ENCODE measurements around the gene ZBTB11. TPM values are rescaled to one million over a fixed set of nuclear protein-coding genes. Genes with fewer than 3 reads are reported as not detected.
A peak's percentile ranks its signal among the peaks of the same experiment; 100 is the strongest.
"Not testable (repeated sequence)": the region's sequence is repeated elsewhere in the genome, so short reads cannot be mapped to it uniquely, and the experiment has no call there.

ZBTB11 gene, protein sequence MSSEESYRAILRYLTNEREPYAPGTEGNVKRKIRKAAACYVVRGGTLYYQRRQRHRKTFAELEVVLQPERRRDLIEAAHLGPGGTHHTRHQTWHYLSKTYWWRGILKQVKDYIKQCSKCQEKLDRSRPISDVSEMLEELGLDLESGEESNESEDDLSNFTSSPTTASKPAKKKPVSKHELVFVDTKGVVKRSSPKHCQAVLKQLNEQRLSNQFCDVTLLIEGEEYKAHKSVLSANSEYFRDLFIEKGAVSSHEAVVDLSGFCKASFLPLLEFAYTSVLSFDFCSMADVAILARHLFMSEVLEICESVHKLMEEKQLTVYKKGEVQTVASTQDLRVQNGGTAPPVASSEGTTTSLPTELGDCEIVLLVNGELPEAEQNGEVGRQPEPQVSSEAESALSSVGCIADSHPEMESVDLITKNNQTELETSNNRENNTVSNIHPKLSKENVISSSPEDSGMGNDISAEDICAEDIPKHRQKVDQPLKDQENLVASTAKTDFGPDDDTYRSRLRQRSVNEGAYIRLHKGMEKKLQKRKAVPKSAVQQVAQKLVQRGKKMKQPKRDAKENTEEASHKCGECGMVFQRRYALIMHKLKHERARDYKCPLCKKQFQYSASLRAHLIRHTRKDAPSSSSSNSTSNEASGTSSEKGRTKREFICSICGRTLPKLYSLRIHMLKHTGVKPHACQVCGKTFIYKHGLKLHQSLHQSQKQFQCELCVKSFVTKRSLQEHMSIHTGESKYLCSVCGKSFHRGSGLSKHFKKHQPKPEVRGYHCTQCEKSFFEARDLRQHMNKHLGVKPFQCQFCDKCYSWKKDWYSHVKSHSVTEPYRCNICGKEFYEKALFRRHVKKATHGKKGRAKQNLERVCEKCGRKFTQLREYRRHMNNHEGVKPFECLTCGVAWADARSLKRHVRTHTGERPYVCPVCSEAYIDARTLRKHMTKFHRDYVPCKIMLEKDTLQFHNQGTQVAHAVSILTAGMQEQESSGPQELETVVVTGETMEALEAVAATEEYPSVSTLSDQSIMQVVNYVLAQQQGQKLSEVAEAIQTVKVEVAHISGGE
- 10 to 100 TPM in 3 of 6 donors, 1 to 10 TPM in 3; 6.8 to 14.1 (median 9.7) TPM for polyA plus RNA-seq (ENCODE audit: low read depth in 6 of 6)

DNA sequence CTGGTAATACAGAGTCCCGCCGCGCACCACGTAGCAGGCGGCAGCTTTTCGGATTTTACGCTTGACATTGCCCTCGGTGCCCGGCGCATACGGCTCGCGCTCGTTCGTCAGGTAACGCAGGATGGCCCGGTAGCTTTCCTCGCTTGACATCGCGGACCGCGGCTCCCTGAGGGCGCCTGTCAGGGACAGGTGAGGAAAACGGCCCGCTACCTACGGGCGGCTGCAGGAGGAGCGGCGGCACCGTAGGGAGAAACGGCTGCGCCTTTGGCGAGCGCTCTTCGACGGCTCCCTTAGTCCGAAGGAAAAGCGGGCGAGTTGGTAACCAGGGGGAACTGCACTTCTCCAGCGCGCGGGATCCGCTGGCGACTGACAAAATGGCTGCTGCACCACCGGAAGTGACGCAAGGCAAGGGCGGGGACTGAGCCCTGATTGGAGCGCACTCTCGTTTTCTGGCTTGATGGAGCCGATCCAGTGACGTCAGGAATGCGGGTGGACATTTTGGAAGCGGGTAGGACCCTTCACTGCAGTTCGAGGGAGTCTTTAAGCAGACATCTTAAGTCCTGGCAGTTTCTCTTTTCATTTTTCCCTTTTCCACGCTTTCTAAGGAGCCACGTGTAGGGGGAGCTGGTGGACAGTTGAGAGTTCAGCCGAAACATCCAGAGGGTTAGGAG is at the start of gene ZBTB11:
Gene ZBTB11 (minus strand): TSS at position 368 of the 671 bp plus-strand sequence. CDS start 218 bp downstream, at position 150.
- Mint-ChIP-seq H3K36me3 (peaks cover 9% of the 10 kb centered on the region in 2 donors), H3K4me1 (peaks cover 21 to 56% (median 42%) of the 10 kb centered on the region in 3 donors)

DNA sequence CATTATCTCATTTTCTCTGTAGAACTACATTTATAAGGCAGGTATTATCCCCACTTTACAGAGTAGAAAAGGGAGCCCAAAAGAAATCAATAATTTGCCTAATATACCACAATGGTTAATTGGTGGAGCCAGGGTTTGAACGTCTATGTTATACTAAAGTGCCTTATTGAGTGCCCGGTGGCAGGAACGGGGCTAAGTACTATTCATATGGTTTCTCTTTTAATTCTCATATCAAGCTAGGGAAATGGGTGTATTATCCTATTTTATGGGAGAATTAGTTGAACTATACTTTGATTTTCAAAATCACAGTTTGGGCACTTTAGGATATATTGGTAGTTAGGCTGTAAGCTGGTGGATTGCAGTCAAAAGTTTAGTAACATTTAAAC is 49.0 kb upstream of the ZBTB11 start:
- H3K4me1 Mint-ChIP-seq: peaks cover 16 to 34% (median 29%) of the 10 kb centered on the region in 3 donors
- no peak for DNase-seq
- H3K36me3 Mint-ChIP-seq: no peaks in the 10 kb centered on the region
- H3K4me3 Mint-ChIP-seq: peak overlapping the region; percentile 91 to 99 (median 98)
- no peaks in the 10 kb centered on the region for H3K9me3 Mint-ChIP-seq
- no peak for ATAC-seq (ENCODE audit: low read depth in 2 of 2)
- H3K27me3 Mint-ChIP-seq: no peaks in the 10 kb centered on the region
- H3K27ac Mint-ChIP-seq: peak overlapping the region in 5 of 6 donors; percentile 91 to 96 (median 93)

More for the DNA sequence above, at the start of gene ZBTB11:
- DNase-seq (peak; percentile 99), ATAC-seq (ENCODE audit: low read depth in 2 of 2) (peak; percentile 67 to 68)
- H3K4me3 Mint-ChIP-seq: peak within 1 kb of the TSS; percentile 90 to 99 (median 96)
- no peaks in the 10 kb centered on the region for H3K9me3 Mint-ChIP-seq
- H3K27ac Mint-ChIP-seq: peak within 1 kb of the TSS; percentile 96 to 99 (median 99)
- H3K27me3 Mint-ChIP-seq: no peaks in the 10 kb centered on the region

DNA sequence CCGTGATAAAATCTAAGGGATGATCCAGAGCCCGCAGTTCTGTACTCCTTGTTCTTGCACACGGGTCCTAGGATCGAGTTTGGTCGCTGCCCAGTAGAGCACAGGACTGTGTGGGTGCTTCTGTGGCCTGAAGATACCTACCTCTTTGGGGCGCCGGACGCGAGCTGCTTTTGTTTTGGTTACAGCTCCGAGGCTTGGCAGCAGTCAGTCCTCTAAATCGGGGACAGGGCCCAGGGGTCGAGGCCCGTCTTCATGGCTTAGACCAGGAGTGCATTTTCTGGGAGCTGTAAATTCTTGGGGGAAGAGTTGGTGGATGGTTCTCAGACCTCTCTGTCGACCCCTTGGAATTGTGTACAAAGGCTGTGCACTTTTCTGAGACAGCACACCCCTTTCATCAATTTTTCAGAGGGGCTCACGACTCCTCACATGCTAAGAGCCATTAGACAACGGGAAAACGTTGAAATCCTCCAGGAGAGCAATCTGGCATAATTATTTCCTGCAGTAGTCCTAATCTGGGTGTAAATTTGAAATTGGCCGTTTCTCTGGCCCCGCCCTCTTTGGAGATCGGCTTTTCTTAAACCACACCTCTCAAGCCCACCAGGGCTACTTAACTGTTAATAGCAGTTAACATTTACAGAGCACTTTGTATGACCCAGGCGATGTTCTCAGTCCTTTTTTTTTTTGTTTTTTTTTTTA is 48.4 kb upstream of the ZBTB11 start:
- peaks cover 19 to 38% (median 32%) of the 10 kb centered on the region in 3 donors for H3K4me1 Mint-ChIP-seq
- H3K9me3 Mint-ChIP-seq: no peaks in the 10 kb centered on the region
- H3K27me3 Mint-ChIP-seq: no peaks in the 10 kb centered on the region
- peak; percentile 9 to 11 for ATAC-seq (ENCODE audit: low read depth in 2 of 2)
- H3K36me3 Mint-ChIP-seq: no peaks in the 10 kb centered on the region
- DNase-seq: peak; percentile 31
- peak overlapping the region; percentile 91 to 97 (median 93) for H3K27ac Mint-ChIP-seq
- H3K4me3 Mint-ChIP-seq: peak overlapping the region; percentile 91 to 99 (median 98)

DNA sequence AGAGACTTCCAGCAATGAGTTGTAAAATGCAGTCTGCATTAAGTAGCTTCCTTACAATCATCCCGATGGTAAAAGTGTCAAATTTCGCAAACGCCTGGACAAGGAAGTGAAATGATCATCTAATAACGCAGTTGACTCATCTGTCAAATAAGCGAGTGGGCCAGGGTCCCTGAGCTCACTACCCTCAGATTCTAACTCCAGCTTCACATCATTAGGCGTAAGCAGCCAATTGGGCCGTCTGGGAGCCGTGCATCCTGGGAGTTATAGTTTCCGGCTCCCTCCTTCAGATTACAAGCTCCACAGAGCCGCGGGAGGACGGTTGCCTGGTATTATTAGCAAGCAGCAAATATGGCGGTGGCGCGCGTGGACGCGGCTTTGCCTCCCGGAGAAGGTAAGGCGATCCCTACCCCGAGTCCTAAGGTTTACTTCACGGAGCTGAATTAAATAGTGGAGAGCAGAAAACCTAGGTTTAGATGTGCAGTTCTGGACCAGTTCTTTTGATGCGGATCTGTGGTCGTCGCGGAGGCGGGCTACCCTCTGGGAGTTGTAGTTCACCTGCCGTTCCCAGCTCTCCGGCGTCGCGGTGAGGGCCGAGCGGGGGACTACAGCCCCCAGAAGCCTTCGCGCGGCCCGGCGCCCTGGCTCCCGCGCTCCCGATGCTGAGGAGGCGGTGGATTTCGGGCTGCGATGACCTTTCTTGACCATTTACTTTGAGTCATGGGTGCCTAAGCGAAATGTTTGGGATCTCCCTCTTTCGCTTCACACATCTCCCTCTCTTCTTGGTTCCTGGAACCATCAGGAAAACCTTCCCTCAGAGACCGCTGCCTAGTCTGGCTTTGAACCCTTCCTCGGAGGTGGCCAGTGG is 47.6 kb upstream of the ZBTB11 start, which contains the start of gene CEP97:
Gene CEP97 (plus strand): TSS at position 286 of the 865 bp plus-strand sequence. CDS start 63 bp downstream, at position 349.
- Mint-ChIP-seq H3K4me1 (peaks cover 19 to 38% (median 32%) of the 10 kb centered on the region in 3 donors), H3K27ac (peak within 1 kb of the TSS; percentile 91 to 97 (median 93)), H3K9me3 (no peaks in the 10 kb centered on the region), H3K4me3 (peak within 1 kb of the TSS; percentile 91 to 99 (median 98)), H3K27me3 (no peaks in the 10 kb centered on the region), H3K36me3 (no peaks in the 10 kb centered on the region)
- ATAC-seq (ENCODE audit: low read depth in 2 of 2) (peak; percentile 89 to 90), DNase-seq (peak; percentile 84)

DNA sequence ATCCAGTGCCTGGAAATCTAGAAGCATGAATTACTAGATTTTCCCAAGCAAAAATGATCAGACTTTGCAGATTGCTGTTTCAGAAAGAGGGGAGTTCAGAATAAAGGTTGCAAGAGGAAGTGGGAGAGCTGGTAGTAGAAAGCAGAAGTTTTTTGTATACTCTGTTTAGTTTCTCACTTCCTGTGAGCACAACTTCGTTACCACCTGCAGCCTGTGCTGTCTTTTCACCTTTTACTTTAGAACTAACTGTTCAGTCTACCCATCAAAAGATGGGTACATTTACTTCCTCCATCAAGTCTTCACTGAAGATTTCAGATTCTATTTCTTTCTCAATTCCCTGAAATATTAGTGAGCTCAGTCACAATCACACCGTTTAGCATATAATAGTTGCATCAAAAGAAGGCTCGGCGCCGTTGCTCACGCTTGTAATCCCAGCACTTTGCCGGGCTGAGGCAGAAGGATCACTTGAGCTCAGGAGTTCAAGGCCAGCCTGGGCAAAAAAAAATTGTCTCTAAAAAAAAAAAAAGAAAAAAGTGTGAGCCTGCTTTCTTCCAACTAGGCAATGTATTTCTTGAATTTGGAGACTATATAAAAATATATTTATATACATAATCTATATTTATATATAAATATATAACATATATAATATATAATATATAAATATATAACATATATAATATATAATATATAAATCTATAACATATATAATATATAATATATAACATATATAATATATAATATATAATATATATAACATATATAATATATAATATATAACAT is 45.7 kb upstream of the ZBTB11 start:
- peak overlapping the region; percentile 56 to 95 (median 87) for H3K27ac Mint-ChIP-seq
- peaks cover 19 to 38% (median 32%) of the 10 kb centered on the region in 3 donors for H3K4me1 Mint-ChIP-seq
- peak; percentile 68 for DNase-seq
- H3K36me3 Mint-ChIP-seq: no peaks in the 10 kb centered on the region
- H3K27me3 Mint-ChIP-seq: no peaks in the 10 kb centered on the region
- peak; percentile 56 to 58 for ATAC-seq (ENCODE audit: low read depth in 2 of 2)
- no peaks in the 10 kb centered on the region for H3K9me3 Mint-ChIP-seq
- H3K4me3 Mint-ChIP-seq: peak overlapping the region; percentile 32 to 82 (median 65)

DNA sequence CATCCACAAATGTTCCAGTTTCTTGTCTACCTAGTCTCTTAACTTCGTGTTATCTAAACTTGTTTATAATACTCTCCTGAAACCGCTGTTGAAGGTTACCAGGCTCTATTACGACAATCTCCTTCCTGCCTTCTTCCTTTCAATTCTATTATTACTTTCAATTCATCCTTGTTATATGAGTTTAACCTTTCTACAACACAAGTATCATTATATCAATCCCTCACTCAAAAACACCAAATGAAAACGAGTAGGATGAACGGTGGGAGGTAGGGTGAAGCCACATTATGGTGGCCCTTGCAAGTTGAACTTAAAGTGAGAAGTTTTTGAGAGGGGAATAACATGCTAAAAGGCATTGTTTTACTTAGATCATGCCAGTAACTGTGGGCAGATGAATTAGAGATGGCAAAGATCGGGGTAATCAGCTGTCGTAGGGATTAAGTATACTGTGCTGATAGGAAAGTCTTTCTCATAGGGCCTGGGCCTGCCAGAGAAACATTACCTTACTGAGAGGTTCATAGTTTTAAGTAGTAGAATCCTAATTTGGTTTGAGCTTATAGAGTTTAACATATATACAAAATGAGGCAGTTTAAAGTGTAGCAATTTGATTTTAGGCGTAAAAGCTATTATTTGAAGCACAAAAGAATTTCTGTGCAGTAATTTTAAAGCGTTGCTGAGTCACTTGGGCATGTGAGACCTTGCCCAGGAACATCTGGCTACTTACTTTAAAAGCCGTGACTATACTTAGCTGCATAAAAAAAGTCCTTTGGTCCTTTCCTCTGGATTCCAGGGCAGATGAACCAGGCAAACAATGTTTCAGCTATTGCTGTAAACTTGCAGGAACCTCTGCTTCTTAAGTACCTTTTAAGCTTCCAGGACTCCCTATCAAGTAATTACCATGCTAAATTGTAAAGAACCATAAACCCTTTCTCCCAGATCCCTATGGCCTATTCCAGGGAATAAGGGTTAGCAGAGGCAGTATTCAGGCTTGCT is 44.2 kb upstream of the ZBTB11 start:
- Mint-ChIP-seq H3K36me3 (no peaks in the 10 kb centered on the region), H3K27me3 (no peaks in the 10 kb centered on the region), H3K27ac (peak overlapping the region; percentile 56 to 92 (median 80)), H3K4me3 (peak overlapping the region in 5 of 8 donors; percentile 32 to 74 (median 50)), H3K4me1 (peaks cover 19 to 38% (median 32%) of the 10 kb centered on the region in 3 donors), H3K9me3 (no peaks in the 10 kb centered on the region)
- ATAC-seq (ENCODE audit: low read depth in 2 of 2) (no peak), DNase-seq (no peak)

DNA sequence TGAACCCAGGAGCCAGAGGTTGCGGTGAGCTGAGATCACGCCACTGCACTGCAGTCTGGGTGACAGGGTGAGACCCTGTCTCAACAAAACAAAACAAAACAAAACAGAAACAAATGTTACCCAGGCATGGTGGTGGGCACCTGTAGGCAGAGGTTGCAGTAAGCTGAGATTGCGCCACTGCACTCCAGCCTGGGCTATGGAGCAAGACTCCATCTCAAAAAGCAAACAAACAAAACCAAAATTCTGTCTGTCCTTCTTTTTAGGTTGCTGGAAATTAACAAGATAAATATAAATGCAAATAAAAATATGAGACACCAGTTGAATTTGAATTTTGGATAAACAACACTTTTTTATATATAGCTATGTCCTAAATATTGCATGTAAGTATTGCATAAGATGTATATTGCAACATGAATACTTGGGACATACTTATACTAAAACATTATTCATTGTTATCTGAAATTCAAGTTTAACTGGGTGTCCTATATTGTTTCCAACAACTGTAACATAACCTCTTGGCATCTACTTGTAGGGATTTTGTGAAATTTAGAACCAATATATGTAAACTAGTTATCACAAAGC is 42.8 kb upstream of the ZBTB11 start:
- Mint-ChIP-seq H3K27ac (peak overlapping the region in 1 of 6 donors; percentile 78), H3K4me1 (peaks cover 19 to 30% (median 27%) of the 10 kb centered on the region in 3 donors), H3K4me3 (no peak overlapping the region), H3K36me3 (no peaks in the 10 kb centered on the region), H3K9me3 (no peaks in the 10 kb centered on the region), H3K27me3 (no peaks in the 10 kb centered on the region)
- no peak for DNase-seq
- ATAC-seq (ENCODE audit: low read depth in 2 of 2): no peak

DNA sequence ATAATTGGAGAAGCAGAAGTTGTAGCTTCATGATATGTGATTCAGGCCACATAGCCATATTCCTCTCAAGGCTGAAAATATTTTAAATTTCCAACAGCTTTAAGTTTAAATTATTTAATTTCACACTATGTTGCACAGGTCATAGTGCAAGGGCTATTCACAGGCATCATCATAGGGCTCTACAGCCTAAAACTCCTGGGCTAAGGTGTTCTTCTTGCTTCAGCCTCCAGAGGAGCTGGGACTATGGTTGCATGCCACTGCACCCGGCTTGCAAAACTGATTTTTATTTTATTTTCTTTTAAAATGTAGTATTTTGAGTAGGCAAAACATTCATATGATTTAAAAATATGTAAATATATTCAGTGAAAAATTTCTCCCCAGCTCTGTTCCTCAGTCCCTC is 41.5 kb upstream of the ZBTB11 start:
- Mint-ChIP-seq H3K9me3 (no peaks in the 10 kb centered on the region), H3K4me3 (no peak overlapping the region), H3K27ac (no peak overlapping the region), H3K36me3 (no peaks in the 10 kb centered on the region), H3K27me3 (no peaks in the 10 kb centered on the region), H3K4me1 (peaks cover 19 to 21% (median 20%) of the 10 kb centered on the region in 3 donors)
- DNase-seq (no peak), ATAC-seq (ENCODE audit: low read depth in 2 of 2) (no peak)

DNA sequence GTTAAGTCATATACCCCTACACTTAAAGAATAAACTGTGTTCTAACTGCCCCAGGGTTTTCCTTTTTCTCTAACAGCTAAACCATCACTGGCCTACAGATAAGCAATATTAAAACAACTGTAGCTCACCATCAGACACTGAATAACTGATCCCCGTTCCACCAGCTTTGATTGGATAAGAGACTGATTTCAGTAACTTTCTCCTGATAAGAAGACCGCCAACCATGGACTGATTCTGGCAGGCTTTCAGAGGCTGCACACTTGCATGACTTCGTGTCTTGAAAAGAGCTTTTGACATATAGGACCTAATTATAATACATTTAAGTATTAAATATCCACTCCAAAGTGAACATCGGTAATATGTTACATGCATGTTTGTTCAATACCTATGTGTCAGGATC is 32.2 kb upstream of the ZBTB11 start:
- no peak overlapping the region for H3K27ac Mint-ChIP-seq
- H3K36me3 Mint-ChIP-seq: no peaks in the 10 kb centered on the region
- no peaks in the 10 kb centered on the region for H3K27me3 Mint-ChIP-seq
- no peaks in the 10 kb centered on the region for H3K4me1 Mint-ChIP-seq
- no peak for DNase-seq
- no peak overlapping the region for H3K4me3 Mint-ChIP-seq
- ATAC-seq (ENCODE audit: low read depth in 2 of 2): no peak
- no peaks in the 10 kb centered on the region for H3K9me3 Mint-ChIP-seq

DNA sequence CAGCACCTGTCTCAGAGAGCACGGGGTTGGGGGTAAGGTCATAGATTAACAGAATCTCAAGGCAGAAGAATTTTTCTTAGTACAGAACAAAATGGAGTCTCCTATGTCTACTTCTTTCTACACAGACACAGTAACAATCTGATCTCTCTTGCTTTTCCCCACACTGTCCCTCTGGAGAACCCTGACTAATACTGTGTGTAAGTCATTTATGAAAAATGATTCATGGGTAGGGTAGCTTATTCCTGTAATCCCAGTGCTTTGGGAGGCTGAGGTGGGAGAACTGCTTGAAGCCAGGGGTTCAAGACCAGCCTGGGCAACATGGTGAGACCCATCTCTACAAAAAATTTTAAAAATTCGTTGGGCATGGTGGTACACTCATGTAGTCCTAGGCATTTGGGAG is 27.7 kb upstream of the ZBTB11 start:
- not testable (repeated sequence) for ATAC-seq (ENCODE audit: low read depth in 2 of 2); DNase-seq; H3K36me3 Mint-ChIP-seq; H3K4me3 Mint-ChIP-seq; H3K9me3 Mint-ChIP-seq; H3K27me3 Mint-ChIP-seq
- H3K4me1 Mint-ChIP-seq: peaks cover 7 to 12% (median 11%) of the 10 kb centered on the region in 3 donors
- peak overlapping the region in 1 of 6 donors; percentile 38 for H3K27ac Mint-ChIP-seq
